HEK293T (cell line): ENCODE data around the gene SPATS2L.

Experiments used
- CTCF ChIA-PET: fragments of 350-600 bp; formaldehyde crosslinking; extraction: SDS; loops from one replicate; lab custom pipeline; 2021; ENCODE audit warnings: antibody characterized with exemption, inconsistent platforms; lab: Yijun Ruan, JAX
- POLR2A ChIA-PET: fragments of 350-600 bp; formaldehyde crosslinking; extraction: SDS; loops from one replicate; lab custom pipeline; 2020; ENCODE audit warnings: antibody characterized with exemption, inconsistent platforms; lab: Yijun Ruan, JAX
- DNase-seq: peaks from one replicate; pipeline ENCODE4 v3.0.0; 2012; ENCODE audit warnings: mixed read lengths; ENCODE audit errors: extremely low spot score
- ARNT ChIP-seq: fragments of 450-650 bp; IDR thresholded peaks from 2 replicates; pipeline ENCODE4 v1.6.1; 2017; ENCODE audit warnings: mild to moderate bottlenecking
- BHLHE40 ChIP-seq: fragments of 450-650 bp; IDR thresholded peaks from 2 replicates; pipeline ENCODE4 v1.6.1; 2016; ENCODE audit warnings: mild to moderate bottlenecking, moderate library complexity, borderline replicate concordance
- CTBP1 ChIP-seq: fragments of 450-650 bp; IDR thresholded peaks from 2 replicates; pipeline ENCODE4 v1.6.1; 2016; ENCODE audit warnings: borderline replicate concordance
- ELF4 ChIP-seq: fragments of 450-650 bp; IDR thresholded peaks from 2 replicates; pipeline ENCODE4 v1.6.1; 2017; ENCODE audit warnings: antibody characterized with exemption
- FOXA1 ChIP-seq: fragments of 450-650 bp; IDR thresholded peaks from 2 replicates; pipeline ENCODE4 v1.6.1; 2016; ENCODE audit warnings: mild to moderate bottlenecking
- FOXK2 ChIP-seq: fragments of 450-650 bp; IDR thresholded peaks from 2 replicates; pipeline ENCODE4 v1.6.1; 2016; ENCODE audit warnings: mild to moderate bottlenecking
- FOXM1 ChIP-seq: fragments of 450-650 bp; IDR thresholded peaks from 2 replicates; pipeline ENCODE4 v1.6.1; 2017; ENCODE audit warnings: mild to moderate bottlenecking, borderline replicate concordance
- HDGF ChIP-seq: fragments of 450-650 bp; IDR thresholded peaks from 2 replicates; pipeline ENCODE4 v1.6.1; 2017; ENCODE audit warnings: antibody characterized with exemption, borderline replicate concordance
- L3MBTL2 ChIP-seq: fragments of 450-650 bp; conservative IDR thresholded peaks from 2 replicates; pipeline ENCODE4 v1.6.1; 2016; ENCODE audit warnings: mild to moderate bottlenecking
- LEF1 ChIP-seq: fragments of 450-650 bp; IDR thresholded peaks from 2 replicates; pipeline ENCODE4 v1.6.1; 2017; ENCODE audit warnings: mild to moderate bottlenecking, borderline replicate concordance
- NFRKB ChIP-seq: fragments of 450-650 bp; IDR thresholded peaks from 2 replicates; pipeline ENCODE4 v1.6.1; 2016; ENCODE audit warnings: mild to moderate bottlenecking, moderate library complexity
- PKNOX1 ChIP-seq: fragments of 450-650 bp; IDR thresholded peaks from 2 replicates; pipeline ENCODE4 v1.6.1; 2016
- SP1 ChIP-seq: fragments of 450-650 bp; IDR thresholded peaks from 2 replicates; pipeline ENCODE4 v1.6.1; 2017
- SUZ12 ChIP-seq: fragments of 450-650 bp; IDR thresholded peaks from 2 replicates; pipeline ENCODE4 v1.6.1; 2016; ENCODE audit warnings: mild to moderate bottlenecking
- TARDBP ChIP-seq: fragments of 450-650 bp; IDR thresholded peaks from 2 replicates; pipeline ENCODE4 v1.6.1; 2016
- ZNF384 ChIP-seq: fragments of 450-650 bp; IDR thresholded peaks from 2 replicates; pipeline ENCODE4 v1.6.1; 2016

Gene SPATS2L

DNA sequence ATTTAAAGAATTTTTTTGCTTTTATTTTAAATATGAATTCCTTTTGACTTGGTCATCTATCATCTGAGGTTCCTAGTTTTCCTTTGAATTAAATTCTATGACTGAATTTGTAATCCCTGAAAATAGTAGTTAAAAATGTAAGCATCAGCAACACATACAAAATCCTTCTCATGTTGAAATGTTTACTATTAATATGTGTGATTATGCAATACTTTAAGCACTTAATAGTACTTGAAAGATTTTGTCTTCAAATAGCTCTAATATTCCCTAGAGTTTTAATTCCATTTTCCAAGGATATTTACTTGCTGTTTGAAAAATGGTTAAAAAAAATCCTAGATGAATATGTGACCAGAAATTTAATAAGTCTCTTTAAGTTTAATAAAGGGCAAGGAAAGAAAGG lies 26.6 kb upstream of the SPATS2L start:
- ChIA-PET CTCF (no interaction called here), POLR2A (no interaction called here)
- TF ChIP-seq FOXA1 (no peak), L3MBTL2 (no peak), ARNT (no peak), TARDBP (no peak), BHLHE40 (no peak), NFRKB (no peak), HDGF (no peak), ELF4 (no peak), FOXK2 (no peak), LEF1 (no peak)
- no peak for DNase-seq

DNA sequence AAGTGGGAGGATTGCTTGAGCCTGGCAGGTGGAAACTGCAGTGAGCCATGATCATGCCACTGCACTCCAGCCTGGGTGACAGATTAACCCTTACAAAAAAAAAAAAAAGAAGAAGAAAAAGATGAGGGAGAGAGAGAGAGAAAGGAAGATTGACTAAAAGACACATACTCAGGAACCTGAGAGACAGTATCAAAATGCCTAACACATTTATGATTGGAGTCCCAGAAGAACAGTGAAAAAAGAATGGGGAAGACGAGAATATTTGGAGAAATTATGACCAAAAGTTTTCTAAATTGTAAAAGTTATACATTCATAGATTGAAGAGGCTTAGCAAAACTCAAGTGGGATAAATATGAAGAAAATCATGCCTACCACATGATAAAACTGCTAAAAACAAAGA lies 19.9 kb upstream of the SPATS2L start:
- CTCF ChIA-PET = interaction anchor here (0.7 kb wide), 1 partner anchor 133 kb away, joined by 3 read pairs; no protein-coding TSS in a partner anchor
- TF ChIP-seq LEF1 (no peak), FOXM1 (no peak), TARDBP (no peak), NFRKB (no peak), SP1 (no peak), ARNT (no peak), HDGF (no peak), SUZ12 (no peak), ZNF384 (no peak), L3MBTL2 (no peak), ELF4 (no peak), BHLHE40 (no peak), FOXK2 (no peak)
- DNase-seq = no peak
- POLR2A ChIA-PET = no interaction called here

DNA sequence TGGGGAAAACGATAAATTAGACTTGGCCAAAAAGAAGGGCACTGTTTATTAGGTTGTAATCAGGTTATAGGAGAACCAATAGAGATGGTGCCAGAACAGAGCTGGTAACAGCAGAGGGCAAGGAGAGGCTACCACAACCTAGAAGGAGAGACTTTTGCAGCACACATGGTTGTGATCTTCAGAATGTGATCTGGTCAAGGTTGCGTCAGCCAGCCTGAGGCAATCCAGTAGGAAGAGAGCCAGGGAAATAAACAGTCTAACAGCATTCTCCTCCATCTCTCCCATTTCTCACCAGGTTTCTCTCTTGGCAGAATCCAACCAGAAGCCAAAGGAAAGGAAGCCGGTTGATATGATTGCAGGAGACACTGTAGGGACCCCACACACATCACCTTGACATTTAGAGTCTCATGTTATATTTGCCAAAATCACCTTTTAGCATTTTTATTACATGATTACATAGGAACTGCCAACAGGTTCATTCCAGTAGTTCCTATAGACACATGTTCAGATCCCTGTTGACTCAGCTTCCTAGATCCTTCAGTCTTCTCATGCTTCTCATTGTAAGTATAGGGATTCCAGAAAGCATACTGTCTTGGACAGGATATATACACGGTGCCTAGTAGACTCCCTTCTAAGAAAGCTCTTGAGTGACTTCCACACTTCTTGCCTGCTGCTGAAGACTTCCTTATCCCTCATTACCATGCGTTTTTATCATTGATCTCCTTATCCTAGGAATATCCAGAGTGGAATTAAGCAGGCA lies 17.6 kb upstream of the SPATS2L start:
- no peak for DNase-seq
- POLR2A ChIA-PET = no interaction called here
- CTCF ChIA-PET = no interaction called here
- TF ChIP-seq ZNF384 = no peak
- TF ChIP-seq FOXK2 = no peak
- no peak for TF ChIP-seq FOXM1

GRCh38 chr2:200296118-200296517 lies 10.4 kb upstream of the SPATS2L start:
- POLR2A ChIA-PET = interaction anchor here (0.7 kb wide), 1 partner anchor 593 kb away, joined by 3 read pairs; the partner anchor contains the start of genes NIF3L1 and PPIL3

GRCh38 chr2:200297100-200297499 lies 9.4 kb upstream of the SPATS2L start:
- POLR2A ChIA-PET = no interaction called here

More at GRCh38 chr2:200296118-200296517, 10.4 kb upstream of the SPATS2L start:
- no peak for TF ChIP-seq HDGF
- no peak for TF ChIP-seq SP1
- no peak for TF ChIP-seq PKNOX1
- TF ChIP-seq FOXK2 = no peak
- TF ChIP-seq LEF1 = no peak
- no peak for TF ChIP-seq CTBP1
- DNase-seq = no peak
- CTCF ChIA-PET = no interaction called here

GRCh38 chr2:200297989-200298388 lies 8.5 kb upstream of the SPATS2L start:
- ChIA-PET CTCF (no interaction called here), POLR2A (no interaction called here)
- TF ChIP-seq ARNT = no peak
- no peak for TF ChIP-seq L3MBTL2
- no peak for TF ChIP-seq SP1
- no peak for TF ChIP-seq TARDBP
- TF ChIP-seq FOXM1 = no peak
- DNase-seq = no peak

More at GRCh38 chr2:200297100-200297499, 9.4 kb upstream of the SPATS2L start:
- CTCF ChIA-PET = no interaction called here
- DNase-seq = no peak
- TF ChIP-seq TARDBP (no peak), ZNF384 (no peak), ARNT (no peak), FOXK2 (no peak), L3MBTL2 (no peak), PKNOX1 (no peak)

DNA sequence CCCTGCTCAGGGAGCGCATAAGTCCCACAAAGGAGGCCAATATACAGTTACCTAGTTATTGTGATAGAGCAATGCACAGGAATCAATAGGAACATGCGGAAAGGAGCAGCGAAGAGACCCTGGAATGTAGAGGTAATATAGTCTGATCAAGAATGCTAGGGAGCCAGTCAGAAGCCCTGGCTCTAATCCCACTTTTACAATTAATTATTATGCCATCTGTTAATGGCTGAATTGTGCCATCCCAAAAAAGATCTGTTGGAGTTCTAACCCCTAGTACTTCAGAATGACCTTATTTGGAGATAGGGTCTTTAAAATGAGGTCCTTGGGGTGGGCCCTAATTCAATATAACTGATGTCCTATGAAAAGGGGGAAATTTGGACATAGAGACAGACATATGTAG lies 7.7 kb upstream of the SPATS2L start:
- ChIA-PET POLR2A (no interaction called here), CTCF (no interaction called here)
- no peak for DNase-seq
- TF ChIP-seq SP1 (no peak), NFRKB (no peak), CTBP1 (no peak), ELF4 (no peak), FOXM1 (no peak), ZNF384 (no peak), ARNT (no peak), LEF1 (no peak), FOXA1 (no peak), PKNOX1 (no peak), L3MBTL2 (no peak), BHLHE40 (no peak), FOXK2 (no peak), SUZ12 (no peak), TARDBP (no peak)
